Neutrophil (primary cell): ENCODE results near the gene LRRC23.

Experiments used
- H3K27ac ChIP-seq: fragments of 200-600 bp; sonication (generic); 2 replicates; pipeline ENCODE4 v1.5.1; 2016; ENCODE audit warnings: mild to moderate bottlenecking, moderate library complexity
- H3K27me3 ChIP-seq: fragments of 200-600 bp; sonication (generic); 2 replicates; pipeline ENCODE4 v1.6.0; 2016; ENCODE audit warnings: mild to moderate bottlenecking
- H3K36me3 ChIP-seq: fragments of 200-600 bp; sonication (generic); 2 replicates; pipeline ENCODE4 v1.5.1; 2017
- H3K4me1 ChIP-seq, 2 experiments: fragments of 200-600 bp in 1 of 2; sonication (generic) in 1 of 2; 1 replicate in 1 of 2; 2 replicates in 1 of 2; pipeline versions ENCODE4 v1.5.1 to v1.6.1; 2013 to 2016; ENCODE audit warnings: low read depth in 1 of 2, low read length in 1 of 2, mild to moderate bottlenecking in 1 of 2, moderate library complexity in 1 of 2; ENCODE audit not compliant: control insufficient read depth in 1 of 2, insufficient read depth in 1 of 2
- H3K4me3 ChIP-seq, 2 experiments: fragments of 200-600 bp in 1 of 2; sonication (generic) in 1 of 2; 1 replicate in 1 of 2; 2 replicates in 1 of 2; pipeline ENCODE4 v1.5.1; 2013 to 2016; ENCODE audit warnings: low read depth in 1 of 2, low read length in 1 of 2, mild to moderate bottlenecking in 1 of 2, moderate library complexity in 1 of 2
- H3K9me3 ChIP-seq: fragments of 200-600 bp; sonication (generic); 2 replicates; pipeline ENCODE4 v1.5.1; 2016
- CTCF ChIP-seq: fragments of 200-600 bp; sonication (generic); IDR thresholded peaks from 2 replicates; pipeline ENCODE4 v1.5.1; 2016; ENCODE audit warnings: antibody characterized with exemption

Gene LRRC23

GRCh38 chr12:6943389-6943721 lies 38.7 kb downstream of the LRRC23 start:
- H3K4me3 ChIP-seq: peak overlapping the region; percentile 56 to 68
- TF ChIP-seq CTCF: no peak
- no peaks in the 10 kb centered on the region for H3K36me3 ChIP-seq
- H3K27me3 ChIP-seq: no peaks in the 10 kb centered on the region
- no peaks in the 10 kb centered on the region for H3K9me3 ChIP-seq
- peak overlapping the region; percentile 93 for H3K27ac ChIP-seq
- H3K4me1 ChIP-seq: peaks cover 55 to 56% of the 10 kb centered on the region in 2 experiments

GRCh38 chr12:6943722-6944380 lies 39.2 kb downstream of the LRRC23 start, which contains the start of the genes C12orf57 and RNU7-1:
Gene C12orf57 (plus strand): TSS chr12:6944022. CDS start chr12:6944122, 100 bp downstream.
Gene RNU7-1 (plus strand): TSS chr12:6943816.
- no peaks in the 10 kb centered on the region for H3K36me3 ChIP-seq
- H3K4me1 ChIP-seq: peaks cover 56 to 59% of the 10 kb centered on the region in 2 experiments
- peak within 1 kb of the TSS; percentile 93 for H3K27ac ChIP-seq

DNA sequence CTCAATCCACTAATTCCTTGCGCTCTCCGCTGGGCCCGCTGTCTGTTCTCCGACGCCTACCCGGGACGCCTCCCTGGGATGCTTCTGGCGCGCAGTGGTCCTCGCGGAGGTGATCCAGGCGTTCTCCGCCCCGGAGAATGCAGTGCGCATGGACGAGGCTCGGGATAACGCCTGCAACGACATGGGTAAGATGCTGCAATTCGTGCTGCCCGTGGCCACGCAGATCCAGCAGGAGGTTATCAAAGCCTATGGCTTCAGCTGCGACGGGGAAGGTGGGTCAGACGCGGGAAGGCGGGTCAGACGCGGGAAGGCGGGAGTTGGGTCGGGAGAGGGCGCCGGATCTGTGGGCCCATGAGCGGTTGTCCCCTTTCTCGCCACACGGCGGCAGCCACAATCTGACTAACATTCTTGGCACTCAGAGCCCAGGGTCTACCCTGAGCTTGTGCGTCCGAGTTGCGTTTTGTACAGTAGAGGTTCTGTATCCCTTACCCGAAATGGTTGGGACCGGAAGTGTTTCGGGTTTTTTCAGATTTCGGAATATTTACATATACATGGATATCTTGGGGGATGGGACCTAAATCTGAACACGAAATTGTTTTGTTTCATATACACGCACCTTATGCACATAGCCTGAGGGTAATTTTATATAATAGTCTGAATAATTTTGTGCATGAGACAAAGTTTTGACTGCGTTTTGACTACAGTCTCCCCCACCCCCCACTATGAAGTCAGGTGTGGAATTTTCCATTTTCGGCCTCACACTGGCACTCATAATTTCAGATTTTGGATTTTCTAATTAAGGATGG lies 40.0 kb downstream of the LRRC23 start:
- peak overlapping the region; percentile 93 for H3K27ac ChIP-seq
- H3K9me3 ChIP-seq: no peaks in the 10 kb centered on the region
- peak overlapping the region; percentile 56 to 68 for H3K4me3 ChIP-seq
- H3K4me1 ChIP-seq: peaks cover 63 to 67% of the 10 kb centered on the region in 2 experiments
- no peaks in the 10 kb centered on the region for H3K27me3 ChIP-seq
- no peaks in the 10 kb centered on the region for H3K36me3 ChIP-seq
- TF ChIP-seq CTCF: peak; percentile 97

More at GRCh38 chr12:6943722-6944380, 39.2 kb downstream of the LRRC23 start, which contains the start of the genes C12orf57 and RNU7-1:
- H3K27me3 ChIP-seq: no peaks in the 10 kb centered on the region
- no peaks in the 10 kb centered on the region for H3K9me3 ChIP-seq
- peak within 1 kb of the TSS; percentile 56 to 68 for H3K4me3 ChIP-seq
- no peak for TF ChIP-seq CTCF

DNA sequence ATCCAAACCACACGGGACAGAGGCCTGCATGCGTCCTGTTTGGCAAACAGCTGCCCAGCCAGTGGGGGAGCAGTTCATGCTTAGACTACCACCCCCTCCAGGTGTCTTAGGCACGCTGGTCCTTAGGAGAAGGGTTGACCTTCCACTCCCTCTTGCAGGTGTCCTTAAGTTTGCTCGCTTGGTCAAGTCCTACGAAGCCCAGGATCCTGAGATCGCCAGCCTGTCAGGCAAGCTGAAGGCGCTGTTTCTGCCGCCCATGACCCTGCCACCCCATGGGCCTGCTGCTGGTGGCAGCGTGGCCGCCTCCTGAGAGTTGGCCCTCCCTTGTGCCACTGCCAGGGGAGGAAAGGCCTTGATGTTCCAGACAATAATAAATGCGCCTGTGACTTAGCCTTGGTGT lies 41.0 kb downstream of the LRRC23 start:
- Histone ChIP-seq H3K9me3 (no peaks in the 10 kb centered on the region), H3K4me3 (peak overlapping the region; percentile 68 to 69), H3K36me3 (no peaks in the 10 kb centered on the region), H3K27me3 (no peaks in the 10 kb centered on the region), H3K4me1 (peaks cover 72 to 75% of the 10 kb centered on the region in 2 experiments), H3K27ac (peak overlapping the region; percentile 93)
- no peak for TF ChIP-seq CTCF

GRCh38 chr12:6946033-6946919 lies 41.7 kb downstream of the LRRC23 start:
- Histone ChIP-seq H3K27ac (peak overlapping the region; percentile 93), H3K4me1 (peaks cover 78 to 81% of the 10 kb centered on the region in 2 experiments), H3K36me3 (no peaks in the 10 kb centered on the region), H3K27me3 (no peaks in the 10 kb centered on the region), H3K4me3 (peak overlapping the region; percentile 68 to 69), H3K9me3 (no peaks in the 10 kb centered on the region)
- TF ChIP-seq CTCF: peak; percentile 62
